GM19193 (cell line): ENCODE measurements around the gene CHRNB1.

Experiments used
- POLR2A ChIP-seq: IDR thresholded peaks from 4 replicates; pipeline ENCODE4 v1.6.1; 2011; ENCODE audit not compliant: insufficient read depth, insufficient read length; ENCODE audit errors: extremely low read depth

The CHRNB1 gene

DNA sequence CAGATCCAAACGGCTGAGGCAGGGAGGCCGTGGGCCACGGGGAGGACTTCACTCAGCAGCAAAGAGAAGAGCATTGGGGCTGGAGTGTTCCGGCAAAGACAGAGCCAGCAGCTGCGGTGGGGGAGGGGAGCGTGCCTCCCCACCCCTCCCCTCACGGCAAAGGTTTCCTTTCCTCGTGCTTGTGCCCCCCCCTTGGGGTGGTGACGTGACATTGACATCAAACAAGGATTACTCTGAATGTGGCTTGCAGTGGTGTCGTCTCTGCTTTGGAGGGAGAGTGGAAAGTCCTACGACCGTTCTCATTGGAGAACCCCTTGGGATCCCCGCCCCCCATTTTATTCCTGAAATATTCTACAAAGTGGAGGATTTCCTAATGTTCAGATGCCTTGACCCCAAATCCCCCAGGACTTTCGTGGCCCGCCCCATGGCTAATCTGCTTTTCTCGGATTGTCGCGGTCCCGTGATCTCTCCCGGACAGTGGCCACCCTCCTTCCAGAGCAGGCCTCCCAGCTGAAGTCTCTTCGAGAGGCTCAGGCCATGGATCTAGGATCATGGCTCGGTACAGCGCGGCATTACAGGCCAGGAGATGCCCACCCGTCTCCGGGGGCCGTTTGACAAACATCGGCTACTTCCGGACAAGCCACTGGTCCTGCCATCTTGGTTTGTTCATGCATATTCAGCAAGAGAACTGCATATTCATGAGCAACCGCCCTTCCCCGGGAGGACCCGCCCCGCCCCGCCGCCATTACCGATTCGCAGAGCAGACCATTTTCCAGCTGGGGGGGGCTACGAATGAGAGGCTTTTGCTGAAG, 38.6 kb downstream of the CHRNB1 start:
- TF ChIP-seq POLR2A = peak; percentile 9

DNA sequence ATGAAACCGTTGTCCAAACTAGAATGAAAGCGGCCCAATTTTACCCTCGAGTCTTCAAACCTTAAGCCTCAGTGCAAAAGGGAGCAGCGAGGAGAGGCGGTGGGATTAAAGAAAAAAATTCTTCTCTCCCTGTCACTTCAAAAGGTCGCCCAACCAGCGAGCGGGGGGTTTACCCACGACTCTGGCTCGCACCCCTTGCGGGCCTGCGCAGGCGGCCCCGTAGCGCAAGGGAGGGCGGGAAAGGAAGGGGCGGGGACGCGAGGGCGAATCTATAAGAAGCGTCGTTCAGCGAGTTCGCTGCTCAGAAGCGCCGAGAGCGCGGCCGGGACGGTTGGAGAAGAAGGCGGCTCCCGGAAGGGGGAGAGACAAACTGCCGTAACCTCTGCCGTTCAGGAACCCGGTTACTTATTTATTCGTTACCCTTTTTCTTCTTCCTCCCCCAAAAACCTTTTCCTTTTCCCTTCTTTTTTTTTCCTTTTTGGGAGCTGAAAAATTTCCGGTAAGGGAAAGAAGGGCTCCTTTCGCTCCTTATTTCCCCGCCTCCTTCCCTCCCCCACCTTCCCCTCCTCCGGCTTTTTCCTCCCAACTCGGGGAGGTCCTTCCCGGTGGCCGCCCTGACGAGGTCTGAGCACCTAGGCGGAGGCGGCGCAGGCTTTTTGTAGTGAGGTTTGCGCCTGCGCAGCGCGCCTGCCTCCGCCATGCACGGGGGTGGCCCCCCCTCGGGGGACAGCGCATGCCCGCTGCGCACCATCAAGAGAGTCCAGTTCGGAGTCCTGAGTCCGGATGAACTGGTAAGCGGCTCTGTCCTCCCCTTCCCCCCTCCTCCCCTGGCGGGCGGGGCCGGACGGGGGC, 39.4 kb downstream of the CHRNB1 start, which contains the start of gene POLR2A:
Gene POLR2A, plus strand, starts transcription at position 300 of the 852 bp plus-strand sequence.
- peak; percentile 100 for TF ChIP-seq POLR2A

DNA sequence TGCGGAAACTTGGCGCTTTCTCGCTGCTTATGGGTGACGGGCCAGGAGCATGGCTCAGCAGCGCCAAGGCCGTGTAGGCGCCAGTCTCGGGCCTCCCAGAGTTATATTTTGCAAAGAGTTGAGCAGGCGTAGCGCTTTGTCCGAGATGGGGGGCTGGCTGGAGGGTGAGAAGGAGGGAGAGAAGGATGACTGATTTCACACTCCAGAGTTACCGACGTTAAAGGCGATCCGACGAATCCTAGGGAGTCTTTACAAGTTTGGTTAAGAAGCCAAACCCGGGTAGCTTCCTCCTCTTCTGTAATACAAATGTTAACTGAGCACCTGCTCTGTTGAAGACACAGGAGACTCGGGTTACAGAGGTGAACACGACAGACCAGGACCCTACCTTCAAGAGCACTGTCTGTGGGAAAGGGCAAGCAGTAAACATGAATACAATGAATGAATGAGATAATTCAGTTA, 40.1 kb downstream of the CHRNB1 start:
- no peak for TF ChIP-seq POLR2A

DNA sequence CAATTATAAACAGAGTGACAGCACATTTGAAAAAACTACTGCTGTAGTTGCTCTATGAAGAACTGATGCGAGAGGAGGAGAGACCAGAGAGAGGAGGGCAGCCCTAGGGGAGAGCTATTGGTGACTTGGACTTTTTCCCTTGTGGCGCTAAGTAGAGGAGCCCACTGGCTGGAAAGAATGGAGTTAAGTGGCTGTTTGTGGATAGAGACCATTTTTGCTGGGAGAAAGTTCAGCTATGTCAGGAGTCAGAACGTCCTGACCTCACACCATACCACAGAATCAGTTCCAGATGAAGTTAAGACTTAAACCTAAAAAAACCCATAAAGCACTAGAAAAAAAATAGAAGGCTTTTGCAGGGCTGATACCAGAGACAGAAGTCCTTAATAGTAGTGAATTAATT, 41.3 kb downstream of the CHRNB1 start:
- no peak for TF ChIP-seq POLR2A

DNA sequence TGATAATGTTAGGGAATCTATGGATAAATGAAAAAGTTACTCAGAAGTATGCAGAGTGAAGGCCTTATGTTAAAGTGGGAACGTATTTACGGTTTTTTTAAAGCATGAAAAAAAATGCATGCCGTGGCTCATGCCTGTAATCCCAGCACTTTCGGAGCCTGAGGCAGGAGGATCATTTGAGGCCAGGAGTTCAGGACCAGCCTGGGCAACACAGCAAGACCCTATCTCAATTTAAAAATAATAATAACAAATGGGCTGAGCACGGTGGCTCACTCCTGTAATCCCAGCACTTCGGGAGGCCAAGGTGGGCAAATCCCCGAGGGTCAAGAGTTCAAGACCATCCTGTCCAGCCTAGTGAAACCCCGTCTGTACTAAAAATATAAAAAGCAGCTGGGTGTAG, 45.3 kb downstream of the CHRNB1 start:
- no peak for TF ChIP-seq POLR2A

DNA sequence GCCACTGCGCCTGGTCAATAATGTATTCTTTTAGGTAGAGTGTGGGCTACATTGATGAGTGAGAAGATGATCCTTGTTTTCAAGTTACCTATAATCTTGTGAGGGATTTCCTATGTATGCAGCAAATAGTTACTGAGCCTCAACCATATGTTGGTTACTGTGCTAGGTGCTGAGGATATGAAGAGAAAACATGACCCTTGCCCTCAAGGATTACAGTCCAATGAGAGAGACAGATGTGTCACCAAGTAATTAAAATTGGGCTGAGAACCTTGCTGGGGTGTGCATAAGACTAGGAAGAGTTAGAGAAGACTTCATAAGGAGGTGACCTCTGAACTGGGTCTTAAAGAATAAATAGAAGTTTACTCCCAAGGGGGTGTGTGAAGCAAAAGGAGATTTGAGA, 46.7 kb downstream of the CHRNB1 start:
- no peak for TF ChIP-seq POLR2A

DNA sequence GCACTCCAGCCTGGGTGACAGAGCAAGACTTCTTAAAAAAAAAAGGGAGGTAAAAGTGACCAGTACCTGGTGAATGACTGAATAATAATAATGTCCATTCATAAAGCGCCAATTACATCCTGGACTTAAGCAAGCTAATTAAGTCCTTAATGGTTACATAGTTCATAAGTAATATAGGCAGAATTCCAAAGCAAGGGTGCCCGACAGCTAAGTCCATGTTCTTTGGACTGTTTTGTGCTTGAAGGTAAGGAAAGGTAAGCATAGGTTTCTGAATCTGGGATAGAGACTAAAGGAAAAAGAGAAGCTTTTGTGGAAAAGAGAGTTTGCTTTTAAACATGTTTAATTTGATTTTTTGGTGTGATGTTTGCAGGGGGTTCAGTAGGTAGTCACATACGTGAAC, 49.1 kb downstream of the CHRNB1 start:
- TF ChIP-seq POLR2A = no peak

DNA sequence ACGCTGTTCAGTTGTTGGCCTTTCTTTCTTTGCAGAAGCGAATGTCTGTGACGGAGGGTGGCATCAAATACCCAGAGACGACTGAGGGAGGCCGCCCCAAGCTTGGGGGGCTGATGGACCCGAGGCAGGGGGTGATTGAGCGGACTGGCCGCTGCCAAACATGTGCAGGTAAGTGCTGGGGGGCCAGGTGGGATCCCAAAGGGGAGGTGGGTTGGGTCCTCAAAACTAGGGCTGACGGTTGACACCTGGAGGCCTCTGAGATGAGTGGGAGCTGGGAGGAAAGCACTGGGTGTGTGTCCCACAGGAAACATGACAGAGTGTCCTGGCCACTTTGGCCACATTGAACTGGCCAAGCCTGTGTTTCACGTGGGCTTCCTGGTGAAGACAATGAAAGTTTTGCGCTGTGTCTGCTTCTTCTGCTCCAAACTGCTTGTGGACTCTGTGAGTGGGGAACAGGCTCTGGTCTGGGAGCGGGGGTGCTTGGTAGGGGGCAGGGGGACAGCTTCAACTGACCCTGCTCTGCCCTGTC, 51.1 kb downstream of the CHRNB1 start:
- no peak for TF ChIP-seq POLR2A

DNA sequence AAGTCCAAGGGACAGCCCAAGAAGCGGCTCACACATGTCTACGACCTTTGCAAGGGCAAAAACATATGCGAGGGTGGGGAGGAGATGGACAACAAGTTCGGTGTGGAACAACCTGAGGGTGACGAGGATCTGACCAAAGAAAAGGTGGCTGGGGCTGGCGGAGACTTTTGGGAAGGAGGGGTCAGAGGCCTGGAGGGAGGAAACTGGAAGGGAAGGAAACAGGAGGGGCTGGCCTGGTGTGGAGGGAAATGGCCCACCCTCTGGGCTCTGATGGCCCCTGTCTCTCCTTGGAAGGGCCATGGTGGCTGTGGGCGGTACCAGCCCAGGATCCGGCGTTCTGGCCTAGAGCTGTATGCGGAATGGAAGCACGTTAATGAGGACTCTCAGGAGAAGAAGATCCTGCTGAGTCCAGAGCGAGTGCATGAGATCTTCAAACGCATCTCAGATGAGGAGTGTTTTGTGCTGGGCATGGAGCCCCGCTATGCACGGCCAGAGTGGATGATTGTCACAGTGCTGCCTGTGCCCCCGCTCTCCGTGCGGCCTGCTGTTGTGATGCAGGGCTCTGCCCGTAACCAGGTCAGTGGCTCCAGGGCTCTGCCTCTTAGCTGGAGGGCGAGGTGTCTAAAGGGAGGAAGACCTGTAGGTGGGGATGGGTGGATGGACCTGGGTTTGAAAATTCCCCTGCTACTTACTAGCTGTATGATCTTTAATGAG, 51.8 kb downstream of the CHRNB1 start:
- no peak for TF ChIP-seq POLR2A

DNA sequence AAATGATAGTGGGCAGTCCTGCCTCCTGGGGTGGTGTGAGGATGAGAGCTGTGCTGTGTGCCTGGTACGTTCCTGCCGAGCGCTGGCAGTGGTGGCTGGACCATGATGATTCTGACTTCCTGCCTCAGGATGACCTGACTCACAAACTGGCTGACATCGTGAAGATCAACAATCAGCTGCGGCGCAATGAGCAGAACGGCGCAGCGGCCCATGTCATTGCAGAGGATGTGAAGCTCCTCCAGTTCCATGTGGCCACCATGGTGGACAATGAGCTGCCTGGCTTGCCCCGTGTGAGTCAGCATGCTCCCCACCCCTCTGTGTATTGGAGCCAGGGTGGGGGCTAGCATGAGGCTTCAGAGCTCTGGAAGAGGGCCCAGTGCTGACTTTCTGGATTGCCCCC, 52.4 kb downstream of the CHRNB1 start:
- peak; percentile 4 for TF ChIP-seq POLR2A

DNA sequence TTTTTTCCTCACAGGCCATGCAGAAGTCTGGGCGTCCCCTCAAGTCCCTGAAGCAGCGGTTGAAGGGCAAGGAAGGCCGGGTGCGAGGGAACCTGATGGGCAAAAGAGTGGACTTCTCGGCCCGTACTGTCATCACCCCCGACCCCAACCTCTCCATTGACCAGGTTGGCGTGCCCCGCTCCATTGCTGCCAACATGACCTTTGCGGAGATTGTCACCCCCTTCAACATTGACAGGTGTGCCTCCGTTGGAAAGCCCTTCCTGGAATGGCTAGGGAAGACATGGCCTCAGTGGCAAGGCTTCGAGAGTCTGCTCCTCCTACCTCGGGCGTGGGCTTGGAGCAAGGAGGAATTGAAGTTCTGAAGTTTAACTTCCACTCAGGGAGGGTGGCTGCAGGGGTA, 52.8 kb downstream of the CHRNB1 start:
- peak; percentile 26 for TF ChIP-seq POLR2A

DNA sequence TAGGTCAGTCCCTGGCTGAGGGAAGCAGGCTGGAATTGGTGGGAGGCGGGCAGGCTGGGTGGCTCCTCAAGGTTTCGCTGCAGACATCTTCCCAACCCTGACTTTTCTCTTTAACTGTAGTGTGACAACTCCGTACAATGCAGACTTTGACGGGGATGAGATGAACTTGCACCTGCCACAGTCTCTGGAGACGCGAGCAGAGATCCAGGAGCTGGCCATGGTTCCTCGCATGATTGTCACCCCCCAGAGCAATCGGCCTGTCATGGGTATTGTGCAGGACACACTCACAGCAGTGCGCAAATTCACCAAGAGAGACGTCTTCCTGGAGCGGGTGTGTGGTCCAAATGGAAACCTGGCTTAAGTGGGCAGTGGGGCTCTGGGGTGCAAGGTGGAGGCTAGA, 54.3 kb downstream of the CHRNB1 start:
- TF ChIP-seq POLR2A = no peak

DNA sequence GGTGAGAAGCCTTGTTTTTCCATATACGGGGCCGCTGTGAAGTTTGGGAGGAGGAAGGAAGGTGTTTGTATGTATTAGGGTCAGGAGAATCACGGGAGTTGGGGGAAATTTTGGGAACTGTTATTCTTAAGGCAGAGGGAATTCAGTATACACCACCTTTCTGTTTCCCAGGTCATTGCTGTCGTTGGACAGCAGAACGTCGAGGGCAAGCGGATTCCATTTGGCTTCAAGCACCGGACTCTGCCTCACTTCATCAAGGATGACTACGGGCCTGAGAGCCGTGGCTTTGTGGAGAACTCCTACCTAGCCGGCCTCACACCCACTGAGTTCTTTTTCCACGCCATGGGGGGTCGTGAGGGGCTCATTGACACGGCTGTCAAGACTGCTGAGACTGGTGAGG, 56.9 kb downstream of the CHRNB1 start:
- no peak for TF ChIP-seq POLR2A

DNA sequence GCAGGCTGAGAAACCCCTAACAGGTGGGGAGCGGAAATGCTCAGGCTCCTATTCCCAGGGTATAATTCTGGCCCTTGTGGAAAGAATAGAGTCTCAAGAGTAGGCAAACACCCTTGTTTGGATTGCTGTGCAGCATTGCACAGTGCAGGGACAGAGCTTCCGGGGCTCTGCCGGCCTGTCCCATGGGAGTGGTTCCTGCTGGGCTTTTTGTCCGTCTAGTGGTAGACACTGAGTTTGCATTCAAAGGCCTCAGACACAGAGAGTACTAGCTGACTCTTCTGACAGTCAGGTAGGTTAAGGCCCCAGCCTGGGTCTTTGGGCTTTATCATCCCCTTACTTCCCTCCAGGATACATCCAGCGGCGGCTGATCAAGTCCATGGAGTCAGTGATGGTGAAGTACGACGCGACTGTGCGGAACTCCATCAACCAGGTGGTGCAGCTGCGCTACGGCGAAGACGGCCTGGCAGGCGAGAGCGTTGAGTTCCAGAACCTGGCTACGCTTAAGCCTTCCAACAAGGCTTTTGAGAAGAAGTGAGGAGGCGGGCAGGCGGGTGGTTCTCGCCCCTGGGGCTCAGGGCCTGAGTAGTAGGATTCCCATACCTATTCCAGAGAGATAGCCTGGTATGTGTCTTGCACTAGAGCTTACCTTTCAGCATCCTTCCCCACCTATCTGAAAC, 57.4 kb downstream of the CHRNB1 start:
- no peak for TF ChIP-seq POLR2A
